Activated naive CD8-positive, alpha-beta T cell treated with anti-CD3 and anti-CD28 coated beads, Interleukin-2, amount 50 U/mL, for 16 hours (primary cell): ENCODE results near the gene ABLIM3.

ENCODE experiments used
- DNase-seq: peaks from one replicate; pipeline ENCODE4 v3.0.0-alpha.2; 2020; ENCODE audit warnings: low read depth, low spot score

Gene ABLIM3

DNA sequence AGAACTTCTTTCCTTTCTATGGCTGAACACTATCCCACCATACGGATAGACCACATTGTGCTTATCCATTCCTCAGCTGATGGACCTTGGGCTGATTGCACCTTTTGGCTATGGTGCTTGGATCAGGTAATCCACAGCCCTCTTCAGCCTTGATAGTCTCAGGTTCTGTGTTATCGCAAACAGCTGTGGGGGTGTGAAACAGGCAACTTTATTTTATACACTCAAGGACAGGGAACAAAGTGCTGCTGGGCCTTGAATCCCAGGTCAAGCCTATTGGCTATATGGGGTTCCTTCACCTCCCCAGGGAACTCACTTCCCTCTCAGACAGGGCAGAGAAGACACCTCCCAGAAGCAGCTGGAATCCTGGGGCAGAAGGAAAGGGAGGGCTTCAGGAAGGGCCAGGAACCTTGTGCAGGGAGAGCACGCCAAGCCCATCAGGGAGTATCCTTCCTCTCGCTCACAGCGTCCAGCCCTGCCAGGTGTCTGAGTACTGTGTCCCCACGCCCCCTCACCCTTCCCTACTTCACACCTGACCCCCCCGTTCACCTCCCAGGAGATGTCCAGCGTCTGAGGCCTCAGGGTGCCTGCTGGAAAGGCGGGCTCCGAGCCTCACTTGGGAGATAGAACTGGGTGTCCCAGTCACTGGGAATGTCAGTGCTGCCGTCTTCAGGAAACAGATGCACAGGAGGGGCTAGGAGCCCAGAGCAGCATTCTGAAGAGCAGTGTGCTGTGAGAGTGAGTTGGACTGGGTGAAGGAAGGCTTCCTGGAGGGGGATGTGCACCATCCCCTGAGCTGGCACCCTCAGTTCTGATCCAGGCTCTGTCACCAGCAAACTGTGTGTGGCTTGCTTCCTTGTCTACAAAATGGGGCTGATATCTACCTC, 163.1 kb downstream of the ABLIM3 start:
- no peak for DNase-seq

DNA sequence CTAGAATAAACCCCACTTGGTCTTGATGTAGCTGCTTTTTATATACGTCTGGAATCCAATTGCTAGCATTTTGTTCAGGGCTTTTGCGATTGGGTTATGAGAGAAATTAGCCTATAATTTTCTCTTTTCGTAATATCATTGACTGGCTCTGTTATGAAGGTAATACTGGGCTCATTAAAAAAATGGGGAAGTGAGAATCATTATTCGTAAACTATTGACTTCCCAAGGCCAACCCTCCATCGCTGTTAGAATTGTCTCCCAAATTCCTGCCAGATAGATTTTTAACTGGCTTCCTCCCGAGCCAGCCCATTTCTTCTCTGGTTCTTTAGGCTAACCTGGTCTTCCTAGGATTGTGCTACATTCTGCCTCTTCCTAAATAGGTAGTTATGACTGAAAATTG, 168.1 kb downstream of the ABLIM3 start:
- DNase-seq, result no peak
